TTC549 (cell line): ENCODE results near the gene CLIC3.

Experiments
- FAIRE-seq: peaks from 2 replicates; lab custom pipeline; 2012; peaks lifted over from hg19 to GRCh38; lab: Jason Lieb, UNC

Gene CLIC3

DNA sequence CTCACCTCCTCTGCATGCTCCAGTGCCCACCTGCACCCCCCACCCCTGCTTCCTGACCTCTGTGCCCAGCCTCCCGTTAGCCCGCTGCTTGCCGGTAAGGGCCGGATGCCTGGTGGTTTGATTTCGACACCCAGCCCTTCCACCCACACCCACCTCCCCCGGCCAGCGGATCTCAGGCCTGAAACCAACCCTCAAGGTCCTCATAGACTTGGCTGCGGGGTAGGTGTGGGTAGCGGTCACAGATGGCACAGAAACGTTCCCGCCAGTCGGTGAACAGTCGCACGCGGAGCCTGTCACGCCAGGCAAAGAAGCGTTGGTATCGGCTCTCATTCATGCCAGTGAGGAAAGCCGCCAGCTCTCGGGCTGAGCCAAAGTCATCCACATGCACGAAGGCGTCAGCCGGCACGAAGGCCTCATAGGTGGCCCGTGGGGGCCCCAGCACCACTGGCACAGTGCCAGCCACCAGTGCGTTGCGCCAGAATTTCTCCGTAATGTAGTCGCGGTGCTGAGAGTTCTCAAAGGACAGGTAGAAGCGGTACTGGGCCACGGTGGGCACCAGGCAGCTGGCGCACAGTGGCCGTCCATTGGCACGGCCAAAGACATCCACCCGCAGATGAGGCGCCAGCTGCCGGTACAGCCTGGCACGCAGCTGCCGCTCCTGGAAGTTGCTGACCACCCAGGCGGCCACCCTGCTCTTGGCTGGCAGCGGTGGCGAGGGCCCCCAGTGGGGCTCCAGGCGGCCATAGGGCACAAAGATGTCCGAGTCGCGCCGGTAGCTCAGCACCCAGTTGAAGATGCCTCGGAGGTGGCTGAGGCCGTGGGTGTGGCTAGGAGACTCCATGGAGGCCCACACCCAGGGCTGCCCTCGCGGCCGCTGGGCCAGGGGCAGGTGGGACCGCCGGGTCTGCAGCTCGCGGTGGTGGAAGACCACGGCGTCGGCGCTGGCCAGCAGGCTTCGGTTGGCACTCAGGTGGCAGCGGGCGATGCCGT, 34.5 kb upstream of the CLIC3 start:
- FAIRE-seq: no peak

- no peak for FAIRE-seq
Measured at GRCh38 chr9:137030006-137030405, 33.6 kb upstream of the CLIC3 start.

DNA sequence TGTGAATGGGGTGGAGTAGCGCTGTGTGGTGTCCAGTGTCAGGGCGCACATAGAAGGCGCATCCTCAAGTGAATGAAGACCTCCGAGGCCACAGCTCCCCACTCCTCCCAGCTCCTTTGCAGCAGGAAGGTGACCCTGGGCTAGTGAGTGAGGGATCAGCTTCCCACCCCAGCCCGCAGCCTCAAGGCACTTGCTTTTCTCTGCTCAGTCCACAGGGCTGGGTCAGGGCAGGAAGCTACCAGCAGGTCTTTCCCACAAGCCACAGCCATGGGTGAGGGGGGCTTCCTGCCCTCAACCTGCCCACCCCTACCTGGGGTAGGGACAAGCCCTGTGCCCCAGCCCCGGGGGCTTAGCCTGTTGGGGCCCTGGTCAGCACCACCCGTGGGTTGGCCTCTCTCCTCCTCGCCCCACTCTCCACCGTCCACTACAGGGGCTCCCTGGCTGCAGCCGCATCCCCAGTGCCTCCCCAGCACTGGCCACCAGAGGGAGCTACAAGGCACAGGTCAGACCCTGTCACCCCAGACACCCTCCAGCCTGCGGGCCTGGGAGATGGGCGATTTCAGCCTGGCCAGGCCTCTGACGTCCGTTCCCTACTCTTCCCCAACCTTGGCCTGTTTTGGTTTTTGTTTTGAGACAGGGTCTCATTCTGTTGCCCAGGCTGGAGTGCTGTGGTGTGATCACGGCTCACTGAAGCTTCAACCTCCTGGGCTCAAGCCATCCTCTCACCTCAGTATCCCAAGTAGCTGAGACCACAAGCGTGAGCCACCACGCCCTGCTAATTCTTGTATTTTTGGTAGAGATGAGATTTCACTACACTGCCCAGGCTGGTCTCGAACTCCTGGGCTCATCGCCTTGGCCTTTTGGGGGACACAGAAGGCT, 32.9 kb upstream of the CLIC3 start:
- no peak for FAIRE-seq

DNA sequence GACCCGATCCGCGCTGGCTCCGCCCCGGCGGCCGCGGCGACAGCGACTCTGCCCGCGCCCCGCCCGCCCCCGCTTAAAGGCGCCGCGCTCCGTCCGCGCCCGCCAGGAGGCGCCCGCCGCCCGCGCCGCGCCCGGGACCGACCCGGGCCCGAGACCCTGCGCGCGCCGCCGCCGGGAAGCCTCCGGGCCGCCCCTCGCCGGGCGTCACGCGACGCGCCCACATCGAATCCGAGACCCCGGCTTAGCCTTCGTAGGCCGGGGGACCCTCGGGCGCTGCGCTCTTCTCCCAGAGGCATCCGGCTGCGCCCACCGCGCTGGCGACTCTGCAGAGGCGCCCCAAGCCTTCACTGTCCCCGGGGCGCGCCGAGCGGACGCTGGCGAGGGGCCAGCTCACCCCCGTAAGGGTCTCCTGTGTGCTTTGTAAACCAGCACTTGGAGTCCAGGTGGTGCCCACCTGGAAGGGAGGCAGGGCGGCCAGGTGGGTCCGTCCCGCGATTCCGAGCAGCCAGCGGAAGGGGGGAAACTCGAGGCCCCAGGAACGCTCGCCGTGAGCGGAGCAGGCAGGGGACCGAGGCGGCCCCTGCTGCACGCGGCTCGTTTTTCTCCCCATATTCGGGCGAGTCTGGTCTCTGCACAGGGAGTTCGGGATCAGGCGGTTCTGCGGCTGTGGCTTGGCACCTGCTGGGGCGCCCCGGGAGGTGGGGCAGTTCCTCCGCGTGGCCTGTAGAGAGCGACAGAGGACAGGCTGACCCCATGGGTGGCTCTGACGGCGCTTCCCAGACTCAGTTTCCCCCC, 32.1 kb upstream of the CLIC3 start:
- no peak for FAIRE-seq

DNA sequence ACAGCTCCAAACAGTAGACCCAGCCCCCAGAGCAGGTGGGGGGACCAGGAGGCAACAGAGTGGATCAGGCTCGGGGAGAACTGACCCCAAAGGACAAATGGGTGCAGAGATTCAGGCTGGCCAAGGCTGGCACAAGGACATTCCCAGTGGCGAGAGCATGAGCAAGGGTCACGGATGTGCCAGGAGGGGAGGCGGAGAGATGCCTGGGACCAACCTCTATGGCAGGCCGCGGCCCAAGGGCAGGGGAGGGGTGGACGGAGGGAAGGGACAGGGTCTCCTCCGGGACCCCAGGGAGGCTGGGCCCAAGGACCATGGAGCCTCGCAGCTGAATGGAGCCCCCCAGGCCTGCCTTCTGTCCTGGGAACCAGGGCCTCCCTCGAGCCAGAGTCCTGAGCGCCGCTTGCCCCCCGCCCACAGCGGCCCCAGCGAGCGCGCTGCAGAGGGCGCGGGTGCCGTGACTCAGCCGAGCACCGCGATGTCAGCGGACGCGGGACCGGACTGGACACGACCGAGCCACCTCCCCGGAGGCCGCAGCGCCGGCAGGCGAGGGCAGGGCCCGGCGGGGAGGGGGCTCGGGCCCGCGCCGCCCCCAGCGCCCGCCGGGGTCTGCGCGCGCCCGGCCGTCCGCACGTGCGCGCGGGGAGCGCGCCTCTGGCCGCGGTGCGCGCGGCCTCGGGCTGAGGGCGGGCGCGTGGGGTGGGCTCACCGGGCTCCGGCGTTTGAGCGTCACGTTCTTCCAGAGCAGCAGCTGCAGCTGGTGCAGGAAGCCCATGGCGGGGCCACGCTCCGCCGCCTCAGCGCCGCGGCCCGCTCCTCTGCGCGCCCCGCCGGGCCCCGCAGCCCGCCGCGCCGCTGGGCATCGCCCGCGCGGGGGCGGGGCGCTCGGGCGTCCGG, 31.2 kb upstream of the CLIC3 start, which contains the start of gene ABCA2:
TSS of gene ABCA2 (minus strand) at position 869 of the 894 bp plus-strand sequence. CDS start at position 772, 97 bp downstream.
- FAIRE-seq: no peak

- FAIRE-seq: no peak
Measured at GRCh38 chr9:137026828-137027227, 30.5 kb upstream of the CLIC3 start.

DNA sequence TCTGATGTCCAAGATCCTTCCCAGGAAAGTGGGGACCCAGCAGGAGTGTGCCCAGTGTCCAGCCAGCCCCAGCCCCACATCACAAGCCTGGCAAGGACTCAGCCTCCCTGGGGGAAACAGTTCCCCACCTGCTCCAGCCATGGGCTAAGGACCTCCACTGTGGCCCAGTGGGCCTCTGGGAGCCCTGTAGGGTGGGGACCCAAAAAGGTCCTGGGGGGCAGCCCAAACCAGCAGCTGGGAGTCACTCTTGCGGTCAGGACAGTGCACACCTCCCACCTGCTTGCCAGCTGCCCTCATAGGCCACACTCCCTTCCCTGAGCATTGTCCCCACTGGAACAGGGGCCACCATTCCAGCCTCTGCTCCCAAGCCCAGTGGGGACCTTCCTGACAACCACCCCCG, 30.0 kb upstream of the CLIC3 start:
- no peak for FAIRE-seq

- no peak for FAIRE-seq
Measured at GRCh38 chr9:137025517-137025966, 29.2 kb upstream of the CLIC3 start.

DNA sequence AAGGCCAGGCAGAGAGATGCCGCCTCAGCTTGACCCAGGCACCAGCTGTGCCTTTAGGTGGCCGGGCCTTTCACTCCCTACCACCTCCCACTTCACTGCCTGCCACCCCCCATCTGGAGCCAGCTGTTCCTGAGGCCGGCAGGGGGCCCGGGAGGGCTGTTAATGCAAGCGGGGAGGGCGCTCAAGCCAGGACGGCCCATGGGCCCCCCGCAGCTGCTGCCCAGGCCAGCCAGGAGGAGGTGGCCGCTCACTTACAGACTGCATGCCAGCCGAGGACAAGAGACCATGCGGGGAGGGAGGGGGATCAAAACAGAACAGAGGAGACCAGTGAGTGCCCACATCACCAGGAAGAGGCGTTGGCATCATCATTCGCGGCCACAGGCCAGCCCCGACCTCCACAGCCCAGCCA, 27.2 kb upstream of the CLIC3 start:
- no peak for FAIRE-seq

GRCh38 chr9:137023157-137023556, 26.8 kb upstream of the CLIC3 start:
- FAIRE-seq: no peak

DNA sequence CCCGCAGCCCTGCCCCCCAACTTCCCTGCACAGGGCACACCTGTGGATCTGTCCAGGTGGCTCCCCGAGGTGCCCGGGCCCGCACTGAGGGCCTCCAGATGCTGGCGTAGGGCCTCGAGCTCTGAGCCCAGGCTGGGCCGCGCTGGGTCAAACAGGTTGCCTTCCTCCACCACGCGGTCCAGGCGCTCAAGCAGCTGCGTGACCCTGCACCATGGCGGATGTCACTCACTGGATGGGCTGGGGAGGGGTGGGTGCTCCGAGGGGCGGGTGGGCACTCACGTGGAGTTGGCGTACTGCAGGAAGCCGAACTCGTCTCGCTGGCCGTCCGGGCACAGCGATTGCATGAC, 26.3 kb upstream of the CLIC3 start:
- FAIRE-seq: no peak

DNA sequence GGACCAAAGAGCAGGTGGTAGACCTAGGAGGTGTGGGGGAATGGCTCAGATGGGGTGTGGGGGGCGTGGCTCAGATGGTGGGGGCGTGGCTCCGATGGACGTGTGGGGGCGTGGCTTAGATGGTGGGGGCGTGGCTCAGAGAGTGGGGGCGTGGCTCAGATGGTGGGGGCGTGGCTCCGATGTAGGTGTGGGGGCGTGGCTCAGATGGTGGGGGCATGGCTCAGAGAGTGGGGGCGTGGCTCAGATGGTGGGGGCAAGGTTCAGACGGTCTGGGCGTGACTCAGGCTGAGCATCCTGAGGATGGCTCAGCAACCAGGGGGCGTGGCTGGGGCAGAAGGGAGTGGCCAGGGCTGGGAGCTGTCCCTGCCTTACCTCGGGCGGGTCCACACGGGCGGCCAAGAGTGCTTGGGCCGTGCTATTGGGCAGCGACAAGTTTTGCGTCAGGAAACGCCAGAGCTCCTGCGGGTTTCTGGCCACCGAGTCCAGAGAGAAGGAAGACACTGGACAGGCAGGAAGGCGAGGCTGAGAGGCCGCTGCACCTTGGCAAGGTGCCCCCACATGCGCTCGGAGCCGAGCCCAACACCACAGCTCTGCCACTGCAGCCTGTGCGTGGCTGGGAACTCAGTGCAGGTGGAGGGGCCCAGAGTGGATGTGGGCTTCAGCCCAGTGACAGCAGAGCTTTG, 25.8 kb upstream of the CLIC3 start:
- FAIRE-seq: peak; percentile 41

- no peak for FAIRE-seq
Measured at GRCh38 chr9:137021568-137021978, 25.2 kb upstream of the CLIC3 start.

GRCh38 chr9:137020771-137021567, 24.6 kb upstream of the CLIC3 start:
- FAIRE-seq: no peak

- FAIRE-seq: no peak
Measured at GRCh38 chr9:137019891-137020683, 23.7 kb upstream of the CLIC3 start.

- no peak for FAIRE-seq
Measured at GRCh38 chr9:137018761-137019559, 22.6 kb upstream of the CLIC3 start.

GRCh38 chr9:137017791-137018497, 21.6 kb upstream of the CLIC3 start:
- FAIRE-seq: no peak
